IPS DF 6.9 (cell line): ENCODE results near the gene KDM1B.

Experiments
- DNase-seq: peaks from one replicate; pipeline ENCODE4 v3.0.0-alpha.2; 2013; ENCODE audit warnings: low read depth, low spot score
- H3K27ac ChIP-seq: one replicate; pipeline ENCODE4 v1.5.1; 2013; ENCODE audit warnings: low read length, control low read depth
- H3K27me3 ChIP-seq: 2 replicates; pipeline ENCODE4 v1.6.1; 2013; ENCODE audit warnings: mild to moderate bottlenecking, low read length; ENCODE audit not compliant: control insufficient read depth, insufficient read depth
- H3K36me3 ChIP-seq: 2 replicates; pipeline ENCODE4 v1.6.1; 2013; ENCODE audit warnings: low read length; ENCODE audit not compliant: control insufficient read depth, insufficient read depth
- H3K4me1 ChIP-seq: 2 replicates; pipeline ENCODE4 v1.6.1; 2013; ENCODE audit warnings: low read length; ENCODE audit not compliant: control insufficient read depth, insufficient read depth
- H3K4me3 ChIP-seq: 2 replicates; pipeline ENCODE4 v1.5.1; 2013; ENCODE audit warnings: mild to moderate bottlenecking, low read length
- H3K9me3 ChIP-seq: 2 replicates; pipeline ENCODE4 v1.6.1; 2013; ENCODE audit warnings: low read length, inconsistent platforms; ENCODE audit not compliant: control insufficient read depth, insufficient read depth
- WGBS: extraction: QIAGEN DNeasy Blood & Tissue Kit; methylation state at CpG from one replicate; pipeline ENCODE4 v1.1.7; 2013; ENCODE audit warnings: mixed read lengths, missing lambda C conversion rate; ENCODE audit not compliant: insufficient read length, insufficient coverage; 5-methylcytosine and 5-hydroxymethylcytosine counted together

The KDM1B gene

GRCh38 chr6:18254793-18255192, 99.6 kb downstream of the KDM1B start:
- Histone ChIP-seq H3K9me3 (no peaks in the 10 kb centered on the region), H3K4me3 (no peak overlapping the region), H3K27me3 (no peaks in the 10 kb centered on the region), H3K27ac (no peak overlapping the region), H3K36me3 (peaks cover 5% of the 10 kb centered on the region; the same call in 1 of the 2 replicates), H3K4me1 (no peaks in the 10 kb centered on the region)
- DNase-seq, result no peak
- no CpG with 5 or more reads among the region's 6 CpGs for WGBS

GRCh38 chr6:18259675-18260447, 104.6 kb downstream of the KDM1B start:
- Histone ChIP-seq H3K27me3 (no peaks in the 10 kb centered on the region), H3K9me3 (no peaks in the 10 kb centered on the region), H3K4me3 (no peak overlapping the region), H3K4me1 (no peaks in the 10 kb centered on the region), H3K36me3 (peaks cover 2% of the 10 kb centered on the region; the same call in 1 of the 2 replicates), H3K27ac (no peak overlapping the region)
- DNase-seq, result no peak
- no CpG with 5 or more reads among the region's 4 CpGs for WGBS

- no peak overlapping the region for H3K4me3 ChIP-seq
- DNase-seq, result no peak
- WGBS, result no CpG with 5 or more reads among the region's 4 CpGs
Observed at GRCh38 chr6:18260448-18261106, 105.4 kb downstream of the KDM1B start.

GRCh38 chr6:18261877-18262276, 106.7 kb downstream of the KDM1B start:
- H3K27ac ChIP-seq, result no peak overlapping the region
- WGBS, result no CpG with 5 or more reads among the region's 6 CpGs
- no peak overlapping the region for H3K4me3 ChIP-seq
- peaks cover 2% of the 10 kb centered on the region; the same call in 1 of the 2 replicates for H3K36me3 ChIP-seq
- H3K27me3 ChIP-seq, result no peaks in the 10 kb centered on the region
- H3K9me3 ChIP-seq, result no peaks in the 10 kb centered on the region
- peaks cover 2% of the 10 kb centered on the region; the same call in 1 of the 2 replicates for H3K4me1 ChIP-seq
- no peak for DNase-seq

More at GRCh38 chr6:18260448-18261106, 105.4 kb downstream of the KDM1B start:
- Histone ChIP-seq H3K36me3 (peaks cover 2% of the 10 kb centered on the region; the same call in 1 of the 2 replicates), H3K27ac (no peak overlapping the region), H3K27me3 (no peaks in the 10 kb centered on the region), H3K4me1 (no peaks in the 10 kb centered on the region; the same call in 1 of the 2 replicates), H3K9me3 (no peaks in the 10 kb centered on the region)

GRCh38 chr6:18262702-18263417, 107.6 kb downstream of the KDM1B start:
- no peaks in the 10 kb centered on the region for H3K36me3 ChIP-seq
- H3K9me3 ChIP-seq, result no peaks in the 10 kb centered on the region
- H3K27ac ChIP-seq, result no peak overlapping the region
- peaks cover 2% of the 10 kb centered on the region; the same call in 1 of the 2 replicates for H3K4me1 ChIP-seq
- no CpG with 5 or more reads among the region's 18 CpGs for WGBS
- peak overlapping the region; percentile 98; the same call in 1 of the 2 replicates for H3K4me3 ChIP-seq
- no peaks in the 10 kb centered on the region for H3K27me3 ChIP-seq
- DNase-seq, result no peak

GRCh38 chr6:18263418-18264218, 108.4 kb downstream of the KDM1B start:
- Histone ChIP-seq H3K27ac (no peak overlapping the region), H3K4me1 (peaks cover 2% of the 10 kb centered on the region; the same call in 1 of the 2 replicates), H3K9me3 (no peaks in the 10 kb centered on the region), H3K4me3 (peak overlapping the region; percentile 98), H3K27me3 (no peaks in the 10 kb centered on the region), H3K36me3 (no peaks in the 10 kb centered on the region)
- DNase-seq, result no peak
- no CpG with 5 or more reads among the region's 50 CpGs for WGBS

- no CpG with 5 or more reads among the region's 113 CpGs for WGBS
- peak within 1 kb of the TSS; percentile 98 for H3K4me3 ChIP-seq
- H3K9me3 ChIP-seq, result no peaks in the 10 kb centered on the region
- peaks cover 2% of the 10 kb centered on the region; the same call in 1 of the 2 replicates for H3K4me1 ChIP-seq
- DNase-seq, result peak; percentile 39
- no peaks in the 10 kb centered on the region for H3K27me3 ChIP-seq
- no peak within 1 kb of the TSS for H3K27ac ChIP-seq
- H3K36me3 ChIP-seq, result no peaks in the 10 kb centered on the region
Observed at GRCh38 chr6:18264219-18264922, 109.1 kb downstream of the KDM1B start, which contains the start of gene DEK. Gene DEK (minus strand): TSS chr6:18264530. CDS start chr6:18263987, 543 bp downstream.

- no peak overlapping the region for H3K27ac ChIP-seq
- H3K27me3 ChIP-seq, result no peaks in the 10 kb centered on the region
- H3K36me3 ChIP-seq, result no peaks in the 10 kb centered on the region
- H3K4me1 ChIP-seq, result peaks cover 2% of the 10 kb centered on the region; the same call in 1 of the 2 replicates
- peak overlapping the region; percentile 98; the same call in 1 of the 2 replicates for H3K4me3 ChIP-seq
- DNase-seq, result no peak
- H3K9me3 ChIP-seq, result no peaks in the 10 kb centered on the region
- WGBS, result no CpG with 5 or more reads among the region's 11 CpGs
Observed at GRCh38 chr6:18264923-18265377, 109.7 kb downstream of the KDM1B start.

GRCh38 chr6:18265787-18266522, 110.7 kb downstream of the KDM1B start:
- no peaks in the 10 kb centered on the region for H3K9me3 ChIP-seq
- no peaks in the 10 kb centered on the region for H3K27me3 ChIP-seq
- no CpG with 5 or more reads among the region's 14 CpGs for WGBS
- H3K27ac ChIP-seq, result no peak overlapping the region
- H3K4me3 ChIP-seq, result no peak overlapping the region
- DNase-seq, result no peak
- H3K36me3 ChIP-seq, result no peaks in the 10 kb centered on the region
- peaks cover 2% of the 10 kb centered on the region; the same call in 1 of the 2 replicates for H3K4me1 ChIP-seq
